Loucy (cell line): ENCODE results near the gene EIF2S1.

ENCODE experiments used
- EZH2phosphoT487 ChIP-seq: fragments of 200-600 bp; IDR thresholded peaks from 2 replicates; pipeline ENCODE4 v1.6.1; 2018; ENCODE audit warnings: antibody characterized with exemption, mild to moderate bottlenecking, moderate library complexity, borderline replicate concordance
- TF ChIP-seq, protein P1 (sequence below): fragments of 200-600 bp; sonication (generic); conservative IDR thresholded peaks from 2 replicates; pipeline ENCODE4 v1.5.1; 2014; ENCODE audit warnings: mild to moderate bottlenecking, antibody characterized with exemption, low read length

DNA sequence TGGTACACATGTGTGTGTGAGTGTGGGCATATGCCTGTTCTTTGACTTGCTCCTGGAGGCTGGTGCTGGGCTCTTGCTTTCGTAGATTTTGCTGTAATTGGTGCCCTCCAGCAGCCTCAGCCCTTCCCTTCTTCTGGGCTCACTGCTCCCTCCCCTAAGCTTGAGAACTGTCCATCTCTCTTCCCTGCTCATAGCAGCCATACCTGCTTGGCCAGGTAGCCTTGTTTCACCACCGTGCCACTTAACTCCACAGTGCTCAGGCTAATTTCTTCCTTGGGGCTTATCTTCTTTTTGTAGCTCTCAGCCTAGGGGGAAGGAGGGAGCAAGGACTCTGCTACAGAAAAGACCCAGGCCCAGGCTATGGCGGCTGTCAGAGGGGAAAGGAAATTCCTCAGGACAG is 32.0 kb downstream of the EIF2S1 start:
- TF ChIP-seq, protein P1, sequence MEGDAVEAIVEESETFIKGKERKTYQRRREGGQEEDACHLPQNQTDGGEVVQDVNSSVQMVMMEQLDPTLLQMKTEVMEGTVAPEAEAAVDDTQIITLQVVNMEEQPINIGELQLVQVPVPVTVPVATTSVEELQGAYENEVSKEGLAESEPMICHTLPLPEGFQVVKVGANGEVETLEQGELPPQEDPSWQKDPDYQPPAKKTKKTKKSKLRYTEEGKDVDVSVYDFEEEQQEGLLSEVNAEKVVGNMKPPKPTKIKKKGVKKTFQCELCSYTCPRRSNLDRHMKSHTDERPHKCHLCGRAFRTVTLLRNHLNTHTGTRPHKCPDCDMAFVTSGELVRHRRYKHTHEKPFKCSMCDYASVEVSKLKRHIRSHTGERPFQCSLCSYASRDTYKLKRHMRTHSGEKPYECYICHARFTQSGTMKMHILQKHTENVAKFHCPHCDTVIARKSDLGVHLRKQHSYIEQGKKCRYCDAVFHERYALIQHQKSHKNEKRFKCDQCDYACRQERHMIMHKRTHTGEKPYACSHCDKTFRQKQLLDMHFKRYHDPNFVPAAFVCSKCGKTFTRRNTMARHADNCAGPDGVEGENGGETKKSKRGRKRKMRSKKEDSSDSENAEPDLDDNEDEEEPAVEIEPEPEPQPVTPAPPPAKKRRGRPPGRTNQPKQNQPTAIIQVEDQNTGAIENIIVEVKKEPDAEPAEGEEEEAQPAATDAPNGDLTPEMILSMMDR, result no peak
- TF ChIP-seq EZH2phosphoT487, result no peak
